Measurements from ENCODE around the gene CYTH3.

- TF ChIP-seq POLR2A (IDR thresholded peaks at IDR 0.05) (no peak), CTCF (IDR thresholded peaks at IDR 0.05) (peak; percentile 52 to 84 (median 74))
Observed at GRCh38 chr7:6160191-6160623, 112.2 kb downstream of the CYTH3 start.
